Measurements from ENCODE around the gene CD79A.

CD79A gene

DNA sequence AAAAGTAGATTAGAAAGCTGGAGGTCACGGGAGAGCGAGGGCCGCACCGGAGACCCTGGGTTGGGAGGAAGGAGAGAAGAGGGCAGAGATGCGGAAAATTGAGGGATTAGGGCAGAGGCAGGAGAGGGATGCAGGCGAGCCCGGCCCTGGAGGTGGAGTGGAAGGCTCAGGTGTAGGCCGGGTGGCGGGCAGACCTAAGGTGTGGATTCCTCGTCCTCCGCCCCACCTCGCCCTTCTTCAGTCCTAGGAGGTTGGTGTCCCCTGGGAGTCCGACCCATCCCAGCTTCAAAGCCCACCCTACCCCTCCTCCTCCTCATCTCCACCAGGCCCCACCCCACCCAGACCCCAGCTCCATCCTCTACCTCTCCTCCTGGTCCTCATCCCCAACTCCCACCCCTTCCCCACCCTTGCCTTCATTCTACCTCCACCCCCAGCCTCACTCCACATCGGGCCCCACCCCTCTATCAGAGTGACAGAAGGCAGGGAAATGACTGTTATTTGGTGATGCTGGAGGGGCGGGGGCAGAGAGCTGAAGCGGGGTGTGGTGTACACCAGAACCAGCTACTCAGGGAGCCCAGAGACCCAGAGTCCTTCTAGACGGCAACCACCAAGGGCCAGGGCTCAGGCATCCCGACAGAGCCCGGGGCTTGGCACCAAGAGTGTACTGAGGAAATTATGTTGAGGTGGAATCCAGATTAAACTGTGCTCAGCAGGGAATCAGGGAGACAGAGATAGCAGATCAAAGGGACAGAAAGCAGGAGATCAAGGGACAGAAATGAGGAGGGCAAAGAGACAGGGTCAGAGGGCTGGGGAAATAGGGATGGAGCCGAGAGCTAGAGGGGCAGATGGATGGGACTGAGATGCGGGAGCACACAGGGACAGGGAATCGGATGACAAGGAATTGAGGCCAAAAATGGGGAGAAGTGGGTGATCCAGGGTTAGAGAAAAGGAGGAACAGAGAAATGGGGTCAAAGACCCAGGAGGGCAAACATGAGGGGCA, 44.8 kb downstream of the CD79A start:
- no peak for DNase-seq

- DNase-seq: no peak
These were observed 45.5 kb downstream of the CD79A start for GRCh38 chr19:41922585-41922984.

- no peak for DNase-seq
These were observed 46.1 kb downstream of the CD79A start for GRCh38 chr19:41923045-41923788.

GRCh38 chr19:41924151-41925145, 47.4 kb downstream of the CD79A start:
- DNase-seq: no peak

DNA sequence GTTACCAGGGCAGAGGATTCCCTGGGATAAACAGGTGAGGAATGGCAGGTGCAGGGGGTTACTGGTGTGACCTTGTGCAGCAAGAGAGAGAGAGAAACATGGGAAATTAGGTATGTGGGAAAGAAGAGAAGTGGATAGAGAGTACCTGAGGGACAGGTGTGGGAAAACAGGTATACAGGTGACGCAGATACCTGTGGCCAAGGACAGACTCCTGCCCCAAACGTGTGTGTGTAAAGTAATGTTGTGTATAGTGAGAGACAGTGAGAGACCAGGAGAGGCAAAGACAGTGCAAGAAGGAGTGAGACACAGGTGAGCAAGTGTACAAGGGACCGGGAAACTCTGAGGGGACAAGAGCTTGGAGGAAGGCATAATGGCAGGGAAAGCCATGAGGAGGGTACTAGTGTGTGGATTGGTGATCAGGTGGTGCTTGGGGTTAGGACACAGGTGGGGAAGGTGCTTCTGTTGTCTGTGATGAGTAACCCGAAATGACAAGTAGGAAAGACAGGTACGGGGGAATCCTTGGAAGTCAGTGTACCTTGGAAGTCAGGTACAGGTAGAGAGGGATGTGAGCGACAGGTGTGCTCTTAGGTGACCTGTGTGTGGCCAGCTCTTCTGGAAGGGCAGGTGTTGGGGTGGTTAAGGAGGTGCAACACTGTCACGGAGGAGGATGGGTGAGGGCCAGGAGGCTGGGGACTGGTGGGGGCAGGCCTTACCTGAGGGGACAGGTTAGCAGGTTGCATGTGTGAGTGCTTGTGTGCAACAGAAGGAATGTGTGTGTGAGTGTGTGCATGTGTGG, 48.3 kb downstream of the CD79A start:
- DNase-seq: no peak

DNA sequence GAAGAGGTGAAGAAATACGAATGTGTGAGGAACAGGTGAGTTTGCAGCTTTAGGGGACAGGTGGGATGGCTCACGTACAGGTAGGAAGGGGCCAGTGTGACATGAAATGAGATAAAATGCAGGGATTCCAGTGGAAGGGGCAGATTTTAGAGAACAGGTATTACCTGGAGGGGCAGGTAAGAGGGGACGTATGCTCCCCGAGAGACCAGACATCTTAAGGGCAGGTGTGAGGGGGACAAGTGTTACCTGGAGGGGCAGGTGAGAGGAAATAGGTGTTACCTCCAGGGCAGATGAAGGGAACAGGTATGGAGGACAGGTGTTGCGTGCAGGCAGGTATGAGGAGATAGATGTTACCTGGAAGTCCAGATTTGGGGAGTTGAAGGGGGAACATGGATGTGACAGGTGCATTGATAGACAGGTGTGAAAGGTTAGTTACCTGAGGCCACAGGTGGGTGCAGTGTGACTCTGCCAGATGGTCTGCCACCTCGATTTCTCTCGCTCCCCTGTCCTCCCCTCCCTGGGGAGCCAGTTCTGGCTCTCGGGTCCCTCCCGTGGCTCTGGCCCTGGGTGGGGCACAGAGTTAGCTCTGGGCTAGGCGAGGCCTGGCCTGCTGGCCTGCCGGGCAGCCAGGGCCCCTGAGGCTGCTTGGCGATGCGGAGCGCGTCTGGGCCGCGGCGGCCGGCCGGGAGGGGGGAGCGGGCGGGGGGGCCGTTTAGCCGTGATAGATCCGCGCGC, 49.1 kb downstream of the CD79A start:
- no peak for DNase-seq

DNA sequence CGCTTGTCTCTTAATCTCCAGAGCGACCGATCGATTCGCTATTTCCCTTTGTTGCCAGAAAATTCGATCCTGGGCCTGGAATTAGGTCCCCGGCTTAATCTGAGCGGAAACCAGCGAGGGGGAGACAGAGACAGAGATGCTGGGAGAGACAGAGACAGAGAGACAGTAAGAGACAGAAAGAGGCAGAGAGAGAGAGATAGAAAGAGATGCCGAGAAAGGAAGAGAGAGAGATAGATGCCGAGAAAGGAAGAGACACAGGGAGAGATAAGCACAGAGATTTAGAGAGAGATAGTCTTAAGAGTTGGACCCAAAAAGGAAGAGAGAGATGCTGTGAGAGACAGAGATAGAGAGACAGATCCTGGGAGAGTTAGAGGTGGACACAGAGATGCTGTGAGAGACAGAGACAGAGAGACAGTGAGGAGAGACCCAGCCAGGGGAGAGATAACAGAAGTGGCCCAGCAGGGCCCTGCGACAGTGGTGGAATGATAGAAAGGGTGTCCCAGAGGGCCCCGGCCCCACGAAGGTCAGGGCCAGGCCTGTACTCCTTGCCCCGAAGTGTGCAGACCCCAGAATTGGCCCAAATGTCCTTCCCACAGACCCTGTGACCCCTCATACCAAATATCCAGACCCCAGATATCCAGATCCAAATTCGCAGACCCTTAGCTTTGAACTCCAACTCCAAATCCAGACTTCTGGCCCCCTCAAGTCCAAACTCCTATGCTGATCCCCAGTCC, 49.9 kb downstream of the CD79A start:
- no peak for DNase-seq

GRCh38 chr19:41927497-41928192, 50.6 kb downstream of the CD79A start:
- no peak for DNase-seq

DNA sequence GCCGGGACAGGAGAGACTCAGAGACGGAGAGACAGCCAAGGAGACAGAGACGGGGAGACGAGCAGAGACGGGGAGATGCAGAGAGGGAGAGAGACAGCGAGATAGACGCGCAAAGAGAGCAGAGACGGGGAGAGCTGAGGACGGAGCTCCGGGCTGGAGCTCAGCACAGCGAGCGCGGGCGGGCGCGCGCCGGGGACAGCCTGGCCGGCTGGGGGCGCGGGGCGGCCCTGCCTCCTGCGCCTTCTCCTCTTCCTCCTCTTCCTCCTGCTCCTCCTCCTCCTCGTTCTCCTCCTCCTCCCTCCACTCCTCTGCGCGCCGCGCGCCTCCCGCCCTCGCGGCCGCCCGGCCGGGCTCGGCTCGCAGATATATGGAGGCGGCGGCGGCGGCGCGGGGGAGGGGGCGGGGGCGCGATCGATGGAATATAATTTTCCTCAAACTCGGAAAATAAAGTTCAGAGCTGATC, 51.2 kb downstream of the CD79A start, which contains the start of gene ERFL:
Gene ERFL (minus strand): TSS at position 229 of the 463 bp plus-strand sequence. CDS start 15,530 bp downstream, outside the sequence.
- no peak for DNase-seq

DNA sequence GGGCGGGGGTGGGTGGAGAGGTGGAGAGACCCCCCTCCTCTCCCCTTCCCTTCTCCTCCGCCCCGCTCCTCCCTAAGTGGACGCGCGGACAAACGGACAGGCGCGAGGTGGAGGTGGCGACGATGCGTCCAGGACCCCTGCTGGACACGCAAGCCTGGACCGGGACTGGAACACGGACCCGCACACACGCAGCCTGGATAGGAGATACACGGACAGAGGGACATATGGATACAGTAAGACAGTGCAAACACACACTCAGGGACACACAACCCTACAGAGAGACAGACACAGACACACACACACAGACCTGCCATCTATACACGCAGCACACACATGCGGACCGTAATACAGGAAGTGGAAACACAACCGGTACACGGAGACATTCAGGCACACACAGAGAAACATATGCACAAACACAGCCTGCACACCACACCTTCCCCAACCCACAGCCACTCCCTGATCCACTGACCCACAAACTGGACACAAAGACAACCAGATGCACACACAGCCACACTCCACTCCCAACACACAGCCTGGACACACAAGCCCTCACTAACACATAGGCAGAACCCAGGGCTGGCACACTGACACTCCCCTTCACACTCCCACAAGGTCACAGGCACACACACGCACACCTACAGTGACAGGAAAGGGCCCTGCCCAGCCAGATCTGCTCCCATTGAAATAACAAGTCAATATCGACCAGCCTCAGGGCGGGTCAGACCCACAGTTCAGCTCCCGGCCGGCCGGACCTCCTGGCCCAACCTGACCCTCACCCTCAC, 51.9 kb downstream of the CD79A start:
- no peak for DNase-seq

DNA sequence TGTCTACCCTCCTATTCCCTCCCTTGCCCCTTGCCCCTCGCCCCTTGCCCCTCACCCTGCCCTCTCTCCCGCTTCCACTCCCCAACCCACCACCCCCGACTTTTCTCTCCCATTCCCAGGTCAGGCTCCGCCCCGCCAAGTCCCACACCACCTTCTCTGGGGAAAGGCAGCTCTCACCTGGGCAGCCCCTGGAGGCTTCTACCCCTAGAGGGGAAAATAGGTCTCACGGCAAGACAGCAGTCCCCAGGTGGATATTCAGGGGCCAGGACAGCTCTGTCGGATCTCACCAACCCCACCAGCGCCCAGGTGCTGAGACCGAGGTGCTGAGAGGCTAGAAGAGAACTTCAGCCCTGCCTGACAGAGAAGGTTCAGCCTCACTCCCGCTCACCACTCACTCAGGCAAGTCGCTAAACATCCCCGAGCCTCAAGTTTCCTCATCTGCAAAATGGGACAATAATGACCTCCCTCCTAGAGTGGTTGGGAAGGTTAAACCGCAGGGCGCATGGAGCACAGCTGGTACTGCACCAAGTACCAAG, 52.5 kb downstream of the CD79A start:
- DNase-seq: no peak

- no peak for DNase-seq
These were observed 53.2 kb downstream of the CD79A start for GRCh38 chr19:41930322-41930722.
